ENCODE measurements around the gene IRAK2.

IRAK2 gene

DNA sequence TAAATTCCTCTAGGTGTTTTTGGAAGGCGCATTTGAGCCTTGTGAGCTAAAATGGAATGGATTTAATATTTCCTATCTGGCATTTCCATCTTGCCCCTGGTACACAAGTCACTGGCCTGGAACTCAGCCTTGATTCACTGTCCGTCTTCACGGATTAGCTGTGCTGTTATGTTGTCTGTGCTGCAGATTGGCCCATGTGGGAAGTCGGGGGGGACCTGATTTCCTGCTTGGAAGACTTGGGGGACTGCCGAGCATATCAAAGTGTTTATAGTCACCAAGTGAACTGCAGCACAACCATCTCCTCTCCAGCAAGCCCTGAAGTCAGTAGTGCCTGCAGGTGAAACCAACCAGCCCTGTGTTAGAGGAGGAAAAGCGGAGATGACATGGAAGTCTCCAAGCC is 115.9 kb downstream of the IRAK2 start:
- TF ChIP-seq EZH2 (IDR thresholded peaks at IDR 0.05; ENCODE audit: borderline replicate concordance, low read length) (no peak), CTCF (IDR thresholded peaks at IDR 0.05; ENCODE audit: low read length) (no peak)
- H3K27ac ChIP-seq (ENCODE audit: low read depth, low read length, poor library complexity, severe bottlenecking) = no peak overlapping the region
- no peaks in the 10 kb centered on the region for H3F3A ChIP-seq (ENCODE audit: insufficient read depth, low read length)
- no peak overlapping the region for H3K4me3 ChIP-seq (ENCODE audit: low read depth, low read length, poor library complexity, severe bottlenecking)
- no peaks in the 10 kb centered on the region for H3K9me2 ChIP-seq (ENCODE audit: low read depth, low read length)
- H3K27me3 ChIP-seq (ENCODE audit: insufficient read depth, low read length) = no peaks in the 10 kb centered on the region
- no peak overlapping the region for H2AFZ ChIP-seq (ENCODE audit: low read length)
- H4K20me1 ChIP-seq (ENCODE audit: insufficient read depth, low read length) = no peaks in the 10 kb centered on the region
- H3K79me2 ChIP-seq (ENCODE audit: insufficient read depth, low read length) = peaks cover 5% of the 10 kb centered on the region
- peaks cover 79% of the 10 kb centered on the region; the same call in 1 of the 2 replicates for H3K36me3 ChIP-seq (ENCODE audit: insufficient read depth, low read length)
- no peak overlapping the region for H3K4me2 ChIP-seq (ENCODE audit: low read length)
- no peak overlapping the region for H3K9ac ChIP-seq (ENCODE audit: low read length)
- H3K4me1 ChIP-seq (ENCODE audit: insufficient read depth, low read length, severe bottlenecking) = peaks cover 20% of the 10 kb centered on the region
- no peaks in the 10 kb centered on the region for H3K9me3 ChIP-seq (ENCODE audit: low read length)

- Histone ChIP-seq H4K20me1 (ENCODE audit: insufficient read depth, low read length) (no peaks in the 10 kb centered on the region), H3K36me3 (ENCODE audit: insufficient read depth, low read length) (peaks cover 65% of the 10 kb centered on the region; the same call in 1 of the 2 replicates), H3F3A (ENCODE audit: insufficient read depth, low read length) (no peaks in the 10 kb centered on the region), H3K4me1 (ENCODE audit: insufficient read depth, low read length, severe bottlenecking) (peaks cover 20% of the 10 kb centered on the region), H3K9me2 (ENCODE audit: low read depth, low read length) (no peaks in the 10 kb centered on the region), H3K79me2 (ENCODE audit: insufficient read depth, low read length) (no peaks in the 10 kb centered on the region), H3K4me3 (ENCODE audit: low read depth, low read length, poor library complexity, severe bottlenecking) (no peak overlapping the region), H3K4me2 (ENCODE audit: low read length) (no peak overlapping the region), H3K9me3 (ENCODE audit: low read length) (no peaks in the 10 kb centered on the region), H3K27ac (ENCODE audit: low read depth, low read length, poor library complexity, severe bottlenecking) (no peak overlapping the region), H3K9ac (ENCODE audit: low read length) (no peak overlapping the region), H3K27me3 (ENCODE audit: insufficient read depth, low read length) (no peaks in the 10 kb centered on the region), H2AFZ (ENCODE audit: low read length) (no peak overlapping the region)
- TF ChIP-seq CTCF (IDR thresholded peaks at IDR 0.05; ENCODE audit: low read length) = no peak
- no peak for TF ChIP-seq EZH2 (IDR thresholded peaks at IDR 0.05; ENCODE audit: borderline replicate concordance, low read length)
These were observed 117.2 kb downstream of the IRAK2 start for GRCh38 chr3:10281951-10282350.

DNA sequence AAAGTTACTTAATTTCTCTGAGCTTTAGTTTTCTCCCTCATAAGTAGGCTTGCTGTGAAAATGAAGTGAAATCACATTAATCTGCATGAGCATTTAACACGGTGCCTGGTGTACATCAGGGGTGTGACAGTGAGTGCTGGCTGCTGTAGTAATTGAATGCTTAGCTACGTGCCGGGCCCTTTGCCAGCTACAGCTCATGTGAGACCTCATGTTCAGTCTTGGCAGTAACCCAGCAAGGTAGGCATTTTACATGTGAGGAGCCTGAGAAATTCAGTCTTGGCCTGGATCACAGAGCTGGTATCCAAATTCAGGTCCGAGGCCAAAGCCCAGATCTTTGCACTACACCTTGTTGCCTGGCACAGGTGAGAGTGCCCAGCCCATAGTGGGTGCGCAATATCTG is 118.9 kb downstream of the IRAK2 start:
- Histone ChIP-seq H3K4me3 (ENCODE audit: low read depth, low read length, poor library complexity, severe bottlenecking) (no peak overlapping the region), H3K27me3 (ENCODE audit: insufficient read depth, low read length) (no peaks in the 10 kb centered on the region), H3K4me2 (ENCODE audit: low read length) (no peak overlapping the region), H3K79me2 (ENCODE audit: insufficient read depth, low read length) (no peaks in the 10 kb centered on the region), H4K20me1 (ENCODE audit: insufficient read depth, low read length) (no peaks in the 10 kb centered on the region), H3F3A (ENCODE audit: insufficient read depth, low read length) (no peaks in the 10 kb centered on the region), H2AFZ (ENCODE audit: low read length) (no peak overlapping the region), H3K9me2 (ENCODE audit: low read depth, low read length) (no peaks in the 10 kb centered on the region), H3K9ac (ENCODE audit: low read length) (no peak overlapping the region), H3K27ac (ENCODE audit: low read depth, low read length, poor library complexity, severe bottlenecking) (no peak overlapping the region), H3K9me3 (ENCODE audit: low read length) (no peaks in the 10 kb centered on the region), H3K36me3 (ENCODE audit: insufficient read depth, low read length) (peaks cover 64% of the 10 kb centered on the region; the same call in 1 of the 2 replicates), H3K4me1 (ENCODE audit: insufficient read depth, low read length, severe bottlenecking) (peaks cover 20% of the 10 kb centered on the region)
- TF ChIP-seq CTCF (IDR thresholded peaks at IDR 0.05; ENCODE audit: low read length) = no peak
- TF ChIP-seq EZH2 (IDR thresholded peaks at IDR 0.05; ENCODE audit: borderline replicate concordance, low read length) = no peak

Measured in OCI-LY1 (cell line).